OCI-LY7 (cell line): ENCODE results near the gene ABHD17A. TPM values are rescaled to one million over a fixed set of nuclear protein-coding genes. Genes with fewer than 3 reads are reported as not detected.
A peak's percentile ranks its signal among the peaks of the same experiment; 100 is the strongest.

Experiments
- BruUV-seq: library from RNA; stranded (reverse); fragments of 400-500 nt; replicated peaks from 2 replicates; lab custom pipeline; 2021; lab: Mats Ljungman, UMichigan
- CTCF ChIA-PET: fragments of 300-600 bp; sonication (Branson Sonifier 250); formaldehyde crosslinking; loops from one replicate; lab custom pipeline; 2022; ENCODE audit warnings: antibody characterized with exemption; ENCODE audit not compliant: unreplicated experiment; lab: Charles Lee
- POLR2A ChIA-PET: fragments of 300-600 bp; sonication (Branson Sonifier 250); formaldehyde crosslinking; loops from one replicate; lab custom pipeline; 2022; ENCODE audit warnings: antibody characterized with exemption; lab: Charles Lee
- DNase-seq: peaks from one replicate; pipeline ENCODE4 v3.0.0-alpha.2; 2015; ENCODE audit warnings: low spot score
- H2AFZ ChIP-seq: fragments of 200-600 bp; sonication (generic), shearing (Covaris generic); 2 replicates; pipeline ENCODE4 v1.6.1; 2014; ENCODE audit warnings: mild to moderate bottlenecking, antibody characterized with exemption, low read length, moderate library complexity
- H3K27ac ChIP-seq: fragments of 200-600 bp; sonication (generic); 2 replicates; pipeline ENCODE4 v1.5.1; 2014; ENCODE audit warnings: mixed run types, low read depth, mild to moderate bottlenecking, moderate library complexity, low read length, inconsistent platforms; ENCODE audit not compliant: poor library complexity, severe bottlenecking
- H3K36me3 ChIP-seq: fragments of 200-600 bp; sonication (generic); 2 replicates; pipeline ENCODE4 v1.6.1; 2014; ENCODE audit warnings: mild to moderate bottlenecking, antibody characterized with exemption, low read length, moderate library complexity, mixed read lengths; ENCODE audit not compliant: insufficient read depth
- H3K4me1 ChIP-seq: fragments of 200-600 bp; sonication (generic); 2 replicates; pipeline ENCODE4 v1.5.1; 2014; ENCODE audit warnings: mild to moderate bottlenecking, low read length; ENCODE audit not compliant: insufficient read depth, poor library complexity, severe bottlenecking
- H3K4me2 ChIP-seq: fragments of 200-600 bp; sonication (generic); 2 replicates; pipeline ENCODE4 v1.6.1; 2014; ENCODE audit warnings: mild to moderate bottlenecking, low read length
- H3K4me3 ChIP-seq: fragments of 200-600 bp; sonication (generic); 2 replicates; pipeline ENCODE4 v1.5.1; 2014; ENCODE audit warnings: mild to moderate bottlenecking, low read depth, low read length; ENCODE audit not compliant: poor library complexity, severe bottlenecking
- H3K79me2 ChIP-seq: fragments of 200-600 bp; sonication (generic); 2 replicates; pipeline ENCODE4 v1.6.1; 2016; ENCODE audit warnings: low read depth, mild to moderate bottlenecking, low read length, moderate library complexity, mixed read lengths; ENCODE audit not compliant: insufficient read depth
- H3K9me2 ChIP-seq: fragments of 200-600 bp; sonication (generic); 2 replicates; pipeline ENCODE4 v1.6.1; 2016; ENCODE audit warnings: mild to moderate bottlenecking, low read length, mixed read lengths; ENCODE audit not compliant: insufficient read depth
- H3K9me3 ChIP-seq: fragments of 200-600 bp; sonication (generic); 2 replicates; pipeline ENCODE4 v1.6.1; 2014; ENCODE audit warnings: mild to moderate bottlenecking, mixed run types, low read length, mixed read lengths
- H4K20me1 ChIP-seq: fragments of 200-600 bp; sonication (generic); 2 replicates; pipeline ENCODE4 v1.6.1; 2014; ENCODE audit warnings: mild to moderate bottlenecking, antibody characterized with exemption, low read length, moderate library complexity, mixed read lengths; ENCODE audit not compliant: insufficient read depth
- CTCF ChIP-seq: fragments of 200-600 bp; sonication (generic); conservative IDR thresholded peaks from 2 replicates; pipeline ENCODE4 v1.5.1; 2014; ENCODE audit warnings: mild to moderate bottlenecking, antibody characterized with exemption, low read length, moderate library complexity, mixed read lengths
- EZH2phosphoT487 ChIP-seq: fragments of 200-600 bp; sonication (generic); IDR thresholded peaks from 2 replicates; pipeline ENCODE4 v1.6.1; 2018; ENCODE audit warnings: low read depth, borderline replicate concordance, mild to moderate bottlenecking, mixed run types, antibody characterized with exemption, low read length, moderate library complexity, mixed read lengths
- intact Hi-C: fragments of 100-400 bp; cut with micrococcal nuclease; formaldehyde crosslinking; loops from one replicate; pipeline ENCODE4 v1.10.0; 2022; ENCODE audit not compliant: unreplicated experiment
- total RNA-seq, 2 experiments: library from RNA; depleted of rRNA in 1 of 2; stranded (reverse); fragments of >200 nt in 1 of 2; shearing (Covaris generic) in 1 of 2; gene quantifications; 2 replicates each; pipeline ENCODE4 v1.2.3, GENCODE V29; 2014 to 2022

Gene ABHD17A
- total RNA-seq, 2 experiments from 2014 or later, result 71.3 to 130 TPM

- intact Hi-C loops, result loop anchor here (5.0 kb wide), 1 partner anchor 121 kb away; the partner anchor contains the start of gene BTBD2
- peak overlapping the region; percentile 33 for H3K4me3 ChIP-seq
- H3K36me3 ChIP-seq, result no peaks in the 10 kb centered on the region
- H3K27ac ChIP-seq, result peak overlapping the region; percentile 77
- no peaks in the 10 kb centered on the region for H4K20me1 ChIP-seq
- no peaks in the 10 kb centered on the region for H3K79me2 ChIP-seq
- CTCF ChIA-PET, result no interaction called here
- H3K4me1 ChIP-seq, result peaks cover 41% of the 10 kb centered on the region
- POLR2A ChIA-PET, result interaction anchor here (0.6 to 2.0 kb wide), 7 partner anchors 11 to 821 kb away, joined by 3 to 6 read pairs (median 4); partner anchors contain the start of gene ABHD17A
- H3K9me3 ChIP-seq, result no peaks in the 10 kb centered on the region
- TF ChIP-seq EZH2phosphoT487, result no peak
- TF ChIP-seq CTCF, result no peak
- H3K9me2 ChIP-seq, result no peaks in the 10 kb centered on the region
- peak overlapping the region; percentile 51 for H3K4me2 ChIP-seq
- DNase-seq, result no peak
- TSS peak; percentile 78 for BruUV-seq
- no peak overlapping the region for H2AFZ ChIP-seq
Observed at GRCh38 chr19:1896508-1896907, 11.2 kb upstream of the ABHD17A start.

GRCh38 chr19:1893791-1894190, 8.5 kb upstream of the ABHD17A start:
- CTCF ChIA-PET, result no interaction called here
- DNase-seq, result no peak

GRCh38 chr19:1889907-1890306, 4.6 kb upstream of the ABHD17A start:
- intact Hi-C loops, result no loop called here
- H3K4me3 ChIP-seq, result no peak overlapping the region
- BruUV-seq, result no TSS peak
- H3K4me2 ChIP-seq, result no peak overlapping the region
- ChIA-PET CTCF (no interaction called here), POLR2A (no interaction called here)
- H3K4me1 ChIP-seq, result peaks cover 16% of the 10 kb centered on the region
- H3K79me2 ChIP-seq, result peaks cover under 1% of the 10 kb centered on the region
- TF ChIP-seq EZH2phosphoT487 (no peak), CTCF (no peak)
- H3K9me2 ChIP-seq, result no peaks in the 10 kb centered on the region
- no peak overlapping the region for H2AFZ ChIP-seq
- H4K20me1 ChIP-seq, result no peaks in the 10 kb centered on the region
- no peak overlapping the region for H3K27ac ChIP-seq
- no peaks in the 10 kb centered on the region for H3K9me3 ChIP-seq
- no peaks in the 10 kb centered on the region for H3K36me3 ChIP-seq
- DNase-seq, result no peak

More at GRCh38 chr19:1893791-1894190, 8.5 kb upstream of the ABHD17A start:
- Histone ChIP-seq H3K79me2 (no peaks in the 10 kb centered on the region), H3K9me3 (no peaks in the 10 kb centered on the region), H3K4me1 (peaks cover 47% of the 10 kb centered on the region), H3K9me2 (no peaks in the 10 kb centered on the region), H3K36me3 (no peaks in the 10 kb centered on the region), H3K27ac (no peak overlapping the region), H3K4me2 (no peak overlapping the region), H2AFZ (no peak overlapping the region), H4K20me1 (no peaks in the 10 kb centered on the region), H3K4me3 (no peak overlapping the region)
- TF ChIP-seq EZH2phosphoT487, result no peak
- POLR2A ChIA-PET, result no interaction called here
- BruUV-seq, result no TSS peak
- intact Hi-C loops, result no loop called here
